ENCODE results near the gene CNMD. TPM values are rescaled to one million over a fixed set of nuclear protein-coding genes. Genes with fewer than 3 reads are reported as not detected.

The CNMD gene
- polyA plus RNA-seq, 1 of the 3 experiments (the other 2 are of a cell fraction): not detected

GRCh38 chr13:52767949-52768516, 28.4 kb upstream of the CNMD start:
- Histone ChIP-seq H3K36me3 (replicated peaks in 1 of 2; ENCODE audit: control insufficient read depth in 1 of 2, insufficient read depth in 2 of 2, low read length in 1 of 2) (no peaks in the 10 kb centered on the region), H3K79me2 (ENCODE audit: insufficient read depth) (no peaks in the 10 kb centered on the region), H4K20me1 (ENCODE audit: insufficient read depth) (no peaks in the 10 kb centered on the region), H3K4me3 (ENCODE audit: low read depth in 2 of 2, low read length in 1 of 2) (no peak overlapping the region), H3F3A (replicated peaks; ENCODE audit: insufficient read depth) (no peaks in the 10 kb centered on the region), H3K4me1 (ENCODE audit: control insufficient read depth in 1 of 2, insufficient read depth in 2 of 2, low read depth in 1 of 2, low read length in 1 of 2) (peaks cover 0 to 6% of the 10 kb centered on the region in 2 experiments; a peak in 1 of 4 replicates), H3K27me3 (ENCODE audit: insufficient read depth) (no peaks in the 10 kb centered on the region; the same call in 1 of the 2 replicates), H2AFZ (ENCODE audit: low read depth) (no peak overlapping the region), H3K9me2 (no peaks in the 10 kb centered on the region), H3K27ac (ENCODE audit: low read depth in 2 of 2, low read length in 1 of 2) (no peak overlapping the region), H3K4me2 (no peak overlapping the region), H3K9ac (no peak overlapping the region), H3K9me3 (no peaks in the 10 kb centered on the region)
- WGBS (ENCODE audit: low lambda C conversion rate): 9% methylated on average over 4 of the region's 4 CpGs
- TF ChIP-seq EP300 (IDR thresholded peaks at IDR 0.05; ENCODE audit: borderline replicate concordance in 1 of 2, low read depth in 1 of 2, low read length in 1 of 2): 0 out of 4 replicates have a peak, but pooled peaks of 1 of the 2 experiments have one; percentile 18
- TF ChIP-seq FOXM1 (IDR thresholded peaks at IDR 0.05; ENCODE audit: low read depth): no peak
- TF ChIP-seq SIN3A (IDR thresholded peaks at IDR 0.05; ENCODE audit: borderline replicate concordance, low read depth, low read length): no peak
- no peak for TF ChIP-seq PBX3 (IDR thresholded peaks at IDR 0.05)
- TF ChIP-seq GATA2 (CRISPR knock-in tag; IDR thresholded peaks at IDR 0.05): peak; percentile 54; the same call in 1 of the 2 replicates
- TF ChIP-seq TEAD4 (IDR thresholded peaks at IDR 0.05; ENCODE audit: borderline replicate concordance, insufficient read depth): no peak
- TF ChIP-seq MXI1 (IDR thresholded peaks at IDR 0.05; ENCODE audit: low read depth, low read length): no peak
- TF ChIP-seq USF1 (IDR thresholded peaks at IDR 0.05; ENCODE audit: borderline replicate concordance, low read depth): no peak
- peak; percentile 42 for DNase-seq
- ChIA-PET POLR2A (no interaction called here), CTCF (no interaction called here)

- Histone ChIP-seq H3K4me3 (ENCODE audit: low read depth in 2 of 2, low read length in 1 of 2) (no peak overlapping the region), H4K20me1 (ENCODE audit: insufficient read depth) (no peaks in the 10 kb centered on the region), H3K9me3 (no peaks in the 10 kb centered on the region), H3K36me3 (replicated peaks in 1 of 2; ENCODE audit: control insufficient read depth in 1 of 2, insufficient read depth in 2 of 2, low read length in 1 of 2) (no peaks in the 10 kb centered on the region), H3K27me3 (ENCODE audit: insufficient read depth) (no peaks in the 10 kb centered on the region; the same call in 1 of the 2 replicates), H3F3A (replicated peaks; ENCODE audit: insufficient read depth) (no peaks in the 10 kb centered on the region), H3K79me2 (ENCODE audit: insufficient read depth) (no peaks in the 10 kb centered on the region), H3K9ac (no peak overlapping the region), H3K4me2 (no peak overlapping the region), H3K4me1 (ENCODE audit: control insufficient read depth in 1 of 2, insufficient read depth in 2 of 2, low read depth in 1 of 2, low read length in 1 of 2) (peaks cover 0 to 6% of the 10 kb centered on the region in 2 experiments; a peak in 1 of 4 replicates), H3K9me2 (no peaks in the 10 kb centered on the region), H3K27ac (ENCODE audit: low read depth in 2 of 2, low read length in 1 of 2) (no peak overlapping the region), H2AFZ (ENCODE audit: low read depth) (no peak overlapping the region)
- ChIA-PET POLR2A (interaction anchor here (0.6 kb wide), 1 partner anchor 11 kb away, joined by 4 read pairs; no protein-coding TSS in a partner anchor), CTCF (interaction anchor here (0.6 to 1.0 kb wide), 5 partner anchors 10 to 112 kb away, joined by 3 to 5 read pairs (median 3); no protein-coding TSS in a partner anchor)
- no peak for DNase-seq
- WGBS (ENCODE audit: low lambda C conversion rate): 44% methylated on average over 11 of the region's 11 CpGs
- TF ChIP-seq NRF1 (IDR thresholded peaks at IDR 0.05; ENCODE audit: low read depth, low read length): no peak
- TF ChIP-seq RXRA (IDR thresholded peaks at IDR 0.05; ENCODE audit: borderline replicate concordance, low read depth): no peak
- TF ChIP-seq FOSL2 (IDR thresholded peaks at IDR 0.05; ENCODE audit: borderline replicate concordance, low read depth): no peak
- TF ChIP-seq USF2 (IDR thresholded peaks at IDR 0.05; ENCODE audit: borderline replicate concordance, low read depth, low read length): no peak
- TF ChIP-seq MXI1 (IDR thresholded peaks at IDR 0.05; ENCODE audit: low read depth, low read length): no peak
- no peak for TF ChIP-seq USF1 (IDR thresholded peaks at IDR 0.05; ENCODE audit: borderline replicate concordance, low read depth)
- no peak for TF ChIP-seq REST (IDR thresholded peaks at IDR 0.05; ENCODE audit: low read depth, low read length)
- no peak for TF ChIP-seq TAF1 (IDR thresholded peaks at IDR 0.05; ENCODE audit: borderline replicate concordance, low read depth, low read length)
- no peak for TF ChIP-seq RCOR1 (IDR thresholded peaks at IDR 0.05; ENCODE audit: low read length)
- TF ChIP-seq CHD2 (IDR thresholded peaks at IDR 0.05; ENCODE audit: low read length, partially characterized antibody): no peak
- TF ChIP-seq SMC3 (IDR thresholded peaks at IDR 0.05; ENCODE audit: low read depth, low read length): no peak
- TF ChIP-seq TCF12 (IDR thresholded peaks at IDR 0.05): no peak
These were observed 26.2 kb upstream of the CNMD start for GRCh38 chr13:52765611-52766390.
